ENCODE data around the gene FGF3. TPM values are rescaled to one million over a fixed set of nuclear protein-coding genes. Genes with fewer than 3 reads are reported as not detected.
"Not testable (repeated sequence)": the region's sequence is repeated elsewhere in the genome, so short reads cannot be mapped to it uniquely, and the experiment has no call there.

Gene FGF3
- total RNA-seq, 1 donor from 2014 or later = not detected

GRCh38 chr11:69774354-69775162 is 44.7 kb downstream of the FGF3 start:
- DNase-seq (ENCODE audit: extremely low read depth, low read depth, low spot score) = no peak

GRCh38 chr11:69773626-69774353 is 45.4 kb downstream of the FGF3 start:
- no peak for DNase-seq (ENCODE audit: extremely low read depth, low read depth, low spot score)

- DNase-seq (ENCODE audit: extremely low read depth, low read depth, low spot score) = no peak
Observed at GRCh38 chr11:69771466-69771865, 47.8 kb downstream of the FGF3 start.

DNA sequence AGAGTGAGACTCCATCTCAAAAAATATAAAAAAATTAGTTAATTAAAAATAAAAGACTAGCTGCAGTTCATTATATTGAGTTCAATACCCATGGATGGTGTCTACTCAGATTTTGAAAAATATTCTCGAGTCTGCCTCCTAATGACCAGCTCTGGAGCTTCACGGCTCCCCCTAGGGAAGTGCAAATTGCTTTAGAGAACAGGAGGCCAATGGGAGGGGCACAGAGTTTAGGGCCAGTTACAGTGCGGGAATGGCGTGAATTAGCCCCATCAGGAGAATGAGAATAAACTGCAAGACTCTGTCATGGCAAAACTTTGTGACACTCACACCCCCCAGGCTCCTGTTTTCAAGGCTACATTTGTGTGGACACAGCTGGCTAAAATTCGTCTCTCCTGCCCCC is 48.7 kb downstream of the FGF3 start:
- DNase-seq (ENCODE audit: extremely low read depth, low read depth, low spot score) = no peak

GRCh38 chr11:69765498-69765995 is 53.7 kb downstream of the FGF3 start:
- DNase-seq (ENCODE audit: extremely low read depth, low read depth, low spot score) = no peak

- not testable (repeated sequence) for DNase-seq (ENCODE audit: extremely low read depth, low read depth, low spot score)
Observed at GRCh38 chr11:69764918-69765317, 54.3 kb downstream of the FGF3 start.

GRCh38 chr11:69760319-69760718 is 58.9 kb downstream of the FGF3 start:
- no peak for DNase-seq (ENCODE audit: extremely low read depth, low read depth, low spot score)

Other genes with a start within 250 kb of the FGF3 start
- gene CCND1, start 178.3 kb downstream of the FGF3 start, total RNA-seq = 580 and 831 TPM in 2 replicates
- gene LTO1, start 144.1 kb downstream of the FGF3 start, total RNA-seq = 9.6 and 18.1 TPM in 2 replicates
- not detected in 2 replicates for gene FGF19, start 115.4 kb downstream of the FGF3 start, total RNA-seq
- gene FGF4, start 44.1 kb downstream of the FGF3 start, total RNA-seq = not detected in 2 replicates

Measured in glomerular endothelial cell (primary cell).